ENCODE data around the gene TFB2M.
"Not testable (repeated sequence)": the region's sequence is repeated elsewhere in the genome, so short reads cannot be mapped to it uniquely, and the experiment has no call there.

The TFB2M gene

GRCh38 chr1:246591504-246591903, 25.4 kb upstream of the TFB2M start:
- TF ChIP-seq SUZ12 (IDR thresholded peaks at IDR 0.05; ENCODE audit: extremely low read depth, insufficient read depth, insufficient read length) (no peak), ZNF274 (IDR thresholded peaks at IDR 0.05; ENCODE audit: low read depth, low read length) (no peak), YY1 (IDR thresholded peaks at IDR 0.05; ENCODE audit: insufficient read depth, insufficient read length) (no peak)
- H3K9ac ChIP-seq (ENCODE audit: insufficient read length, low read depth) = no peak overlapping the region
- H3K36me3 ChIP-seq (ENCODE audit: insufficient read depth, insufficient read length, low read length) = peaks cover 32% of the 10 kb centered on the region
- no peaks in the 10 kb centered on the region for H3K27me3 ChIP-seq (ENCODE audit: insufficient read depth, insufficient read length)
- no peaks in the 10 kb centered on the region for H3K4me1 ChIP-seq (ENCODE audit: insufficient read depth, insufficient read length)
- DNase-seq (ENCODE audit: low read depth, low spot score) = no peak
- no peak overlapping the region for H3K4me3 ChIP-seq (ENCODE audit: insufficient read length, low read depth)
- H3K9me3 ChIP-seq (ENCODE audit: insufficient read depth, low read length) = no peaks in the 10 kb centered on the region

GRCh38 chr1:246591047-246591446, 25.0 kb upstream of the TFB2M start:
- H3K4me1 ChIP-seq (ENCODE audit: insufficient read depth, insufficient read length) = no peaks in the 10 kb centered on the region
- H3K27me3 ChIP-seq (ENCODE audit: insufficient read depth, insufficient read length) = no peaks in the 10 kb centered on the region
- DNase-seq (ENCODE audit: low read depth, low spot score) = no peak
- TF ChIP-seq ZNF274 (IDR thresholded peaks at IDR 0.05; ENCODE audit: low read depth, low read length) (no peak), SUZ12 (IDR thresholded peaks at IDR 0.05; ENCODE audit: extremely low read depth, insufficient read depth, insufficient read length) (no peak), YY1 (IDR thresholded peaks at IDR 0.05; ENCODE audit: insufficient read depth, insufficient read length) (no peak)
- no peaks in the 10 kb centered on the region for H3K9me3 ChIP-seq (ENCODE audit: insufficient read depth, low read length)
- H3K9ac ChIP-seq (ENCODE audit: insufficient read length, low read depth) = no peak overlapping the region
- H3K36me3 ChIP-seq (ENCODE audit: insufficient read depth, insufficient read length, low read length) = peaks cover 32% of the 10 kb centered on the region
- H3K4me3 ChIP-seq (ENCODE audit: insufficient read length, low read depth) = no peak overlapping the region

- H3K9me3 ChIP-seq (ENCODE audit: insufficient read depth, low read length); DNase-seq (ENCODE audit: low read depth, low spot score); H3K4me3 ChIP-seq (ENCODE audit: insufficient read length, low read depth); H3K27me3 ChIP-seq (ENCODE audit: insufficient read depth, insufficient read length); H3K9ac ChIP-seq (ENCODE audit: insufficient read length, low read depth); H3K4me1 ChIP-seq (ENCODE audit: insufficient read depth, insufficient read length): not testable (repeated sequence)
- H3K36me3 ChIP-seq (ENCODE audit: insufficient read depth, insufficient read length, low read length) = peaks cover 28% of the 10 kb centered on the region
These were observed 23.9 kb upstream of the TFB2M start for GRCh38 chr1:246589919-246590318.

GRCh38 chr1:246588159-246588721, 22.2 kb upstream of the TFB2M start:
- Histone ChIP-seq H3K4me3 (ENCODE audit: insufficient read length, low read depth) (no peak overlapping the region), H3K4me1 (ENCODE audit: insufficient read depth, insufficient read length) (no peaks in the 10 kb centered on the region), H3K9me3 (ENCODE audit: insufficient read depth, low read length) (no peaks in the 10 kb centered on the region), H3K9ac (ENCODE audit: insufficient read length, low read depth) (no peak overlapping the region), H3K36me3 (ENCODE audit: insufficient read depth, insufficient read length, low read length) (peaks cover 22% of the 10 kb centered on the region), H3K27me3 (ENCODE audit: insufficient read depth, insufficient read length) (no peaks in the 10 kb centered on the region)
- TF ChIP-seq YY1 (IDR thresholded peaks at IDR 0.05; ENCODE audit: insufficient read depth, insufficient read length) = no peak
- no peak for TF ChIP-seq SUZ12 (IDR thresholded peaks at IDR 0.05; ENCODE audit: extremely low read depth, insufficient read depth, insufficient read length)
- no peak for TF ChIP-seq ZNF274 (IDR thresholded peaks at IDR 0.05; ENCODE audit: low read depth, low read length)
- no peak for DNase-seq (ENCODE audit: low read depth, low spot score)

- TF ChIP-seq SUZ12 (IDR thresholded peaks at IDR 0.05; ENCODE audit: extremely low read depth, insufficient read depth, insufficient read length) (no peak), YY1 (IDR thresholded peaks at IDR 0.05; ENCODE audit: insufficient read depth, insufficient read length) (no peak), ZNF274 (IDR thresholded peaks at IDR 0.05; ENCODE audit: low read depth, low read length) (no peak)
- no peak overlapping the region for H3K4me3 ChIP-seq (ENCODE audit: insufficient read length, low read depth)
- no peaks in the 10 kb centered on the region for H3K4me1 ChIP-seq (ENCODE audit: insufficient read depth, insufficient read length)
- H3K36me3 ChIP-seq (ENCODE audit: insufficient read depth, insufficient read length, low read length) = peaks cover 18% of the 10 kb centered on the region
- H3K9me3 ChIP-seq (ENCODE audit: insufficient read depth, low read length) = no peaks in the 10 kb centered on the region
- H3K9ac ChIP-seq (ENCODE audit: insufficient read length, low read depth) = no peak overlapping the region
- no peak for DNase-seq (ENCODE audit: low read depth, low spot score)
- H3K27me3 ChIP-seq (ENCODE audit: insufficient read depth, insufficient read length) = no peaks in the 10 kb centered on the region
These were observed 21.5 kb upstream of the TFB2M start for GRCh38 chr1:246587606-246588005.

- no peak overlapping the region for H3K9ac ChIP-seq (ENCODE audit: insufficient read length, low read depth)
- DNase-seq (ENCODE audit: low read depth, low spot score) = no peak
- H3K36me3 ChIP-seq (ENCODE audit: insufficient read depth, insufficient read length, low read length) = peaks cover 12% of the 10 kb centered on the region
- TF ChIP-seq SUZ12 (IDR thresholded peaks at IDR 0.05; ENCODE audit: extremely low read depth, insufficient read depth, insufficient read length) = no peak
- no peak for TF ChIP-seq ZNF274 (IDR thresholded peaks at IDR 0.05; ENCODE audit: low read depth, low read length)
- TF ChIP-seq YY1 (IDR thresholded peaks at IDR 0.05; ENCODE audit: insufficient read depth, insufficient read length) = no peak
- H3K4me1 ChIP-seq (ENCODE audit: insufficient read depth, insufficient read length) = no peaks in the 10 kb centered on the region
- no peaks in the 10 kb centered on the region for H3K27me3 ChIP-seq (ENCODE audit: insufficient read depth, insufficient read length)
- H3K9me3 ChIP-seq (ENCODE audit: insufficient read depth, low read length) = no peaks in the 10 kb centered on the region
- H3K4me3 ChIP-seq (ENCODE audit: insufficient read length, low read depth) = no peak overlapping the region
These were observed 21.0 kb upstream of the TFB2M start for GRCh38 chr1:246587032-246587431.

GRCh38 chr1:246583448-246584185, 17.6 kb upstream of the TFB2M start:
- H3K9me3 ChIP-seq (ENCODE audit: insufficient read depth, low read length) = no peaks in the 10 kb centered on the region
- no peak overlapping the region for H3K9ac ChIP-seq (ENCODE audit: insufficient read length, low read depth)
- H3K4me3 ChIP-seq (ENCODE audit: insufficient read length, low read depth) = no peak overlapping the region
- H3K27me3 ChIP-seq (ENCODE audit: insufficient read depth, insufficient read length) = no peaks in the 10 kb centered on the region
- TF ChIP-seq SUZ12 (IDR thresholded peaks at IDR 0.05; ENCODE audit: extremely low read depth, insufficient read depth, insufficient read length) (no peak), ZNF274 (IDR thresholded peaks at IDR 0.05; ENCODE audit: low read depth, low read length) (no peak), YY1 (IDR thresholded peaks at IDR 0.05; ENCODE audit: insufficient read depth, insufficient read length) (no peak)
- H3K4me1 ChIP-seq (ENCODE audit: insufficient read depth, insufficient read length) = no peaks in the 10 kb centered on the region
- DNase-seq (ENCODE audit: low read depth, low spot score) = no peak
- peaks cover 4% of the 10 kb centered on the region for H3K36me3 ChIP-seq (ENCODE audit: insufficient read depth, insufficient read length, low read length)
